Activated CD4-positive, alpha-beta T cell treated with anti-CD3 and anti-CD28 coated beads, Interleukin-2, Interleukin-6, amounts not matched to agents 100 ng/mL and 50 ng/mL, durations not matched to agents 16 hours and 8 hours (primary cell): ENCODE results near the gene EMCN.
"Not testable (repeated sequence)": the region's sequence is repeated elsewhere in the genome, so short reads cannot be mapped to it uniquely, and the experiment has no call there.

ENCODE experiments used
- DNase-seq: peaks from one replicate; pipeline ENCODE4 v3.0.0-alpha.2; 2020

The EMCN gene

GRCh38 chr4:100369871-100370270 is 148.0 kb downstream of the EMCN start:
- DNase-seq: no peak

GRCh38 chr4:100367451-100367850 is 150.4 kb downstream of the EMCN start:
- no peak for DNase-seq

- DNase-seq: no peak
Measured at GRCh38 chr4:100366213-100366612, 151.6 kb downstream of the EMCN start.

- DNase-seq: no peak
Measured at GRCh38 chr4:100362366-100362765, 155.5 kb downstream of the EMCN start.

DNA sequence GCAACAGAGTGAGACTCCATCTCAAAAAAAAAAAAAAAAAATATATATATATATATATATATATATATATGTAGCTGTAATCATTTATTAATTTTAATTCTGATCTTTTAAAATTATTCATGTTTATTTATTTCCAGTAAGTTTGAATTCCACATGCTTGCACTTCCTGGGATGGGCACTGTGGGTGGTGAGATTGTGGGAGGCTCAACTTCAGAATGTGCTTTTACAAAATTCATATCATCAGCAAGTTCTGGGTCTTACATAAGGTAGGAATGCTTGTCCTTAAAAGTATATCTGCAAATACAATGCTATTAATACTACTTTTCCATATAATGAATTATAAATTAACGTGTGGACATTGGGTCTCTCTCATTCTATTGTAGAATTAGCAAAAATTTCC is 156.5 kb downstream of the EMCN start:
- DNase-seq: no peak

- DNase-seq: no peak
Measured at GRCh38 chr4:100360211-100360610, 157.6 kb downstream of the EMCN start.

DNA sequence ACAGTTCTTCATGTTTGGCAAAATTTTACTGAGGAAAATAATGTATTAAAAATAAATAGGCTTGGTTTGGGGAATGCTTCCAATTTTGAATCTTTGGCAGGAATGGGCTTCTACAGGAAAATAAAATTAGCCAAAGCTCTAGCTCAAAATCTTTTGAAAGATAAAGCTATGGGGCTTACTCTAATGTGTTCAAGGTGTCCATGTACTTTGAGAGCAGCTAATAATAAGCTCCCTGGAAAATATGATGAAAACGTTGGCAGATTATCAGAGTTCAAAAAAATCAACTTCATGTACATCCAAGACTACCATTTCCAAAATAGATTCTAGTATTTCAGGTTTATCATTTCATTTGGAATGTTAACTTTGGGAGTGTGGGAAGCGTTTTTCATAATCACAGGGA is 158.4 kb downstream of the EMCN start:
- no peak for DNase-seq

DNA sequence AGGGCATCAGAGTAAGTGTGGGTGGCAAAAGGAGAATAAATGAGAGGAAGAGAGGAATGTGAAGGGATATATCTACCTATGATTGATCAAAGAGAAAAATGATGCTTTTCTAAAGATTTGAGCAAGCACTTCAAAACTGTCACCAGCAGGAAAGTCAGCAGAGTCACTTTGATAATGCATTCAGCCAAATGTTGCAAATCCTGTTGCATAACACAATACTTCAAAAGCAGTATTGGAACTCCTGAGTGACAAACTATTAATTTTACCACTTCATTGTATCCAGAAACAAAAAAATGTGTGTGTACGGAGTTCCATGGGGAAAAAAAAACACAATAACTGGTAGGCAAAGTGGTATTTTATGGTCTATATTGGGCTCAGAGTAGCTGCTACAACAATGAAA is 160.3 kb downstream of the EMCN start:
- DNase-seq: no peak

- no peak for DNase-seq
Measured at GRCh38 chr4:100356172-100356571, 161.7 kb downstream of the EMCN start.

DNA sequence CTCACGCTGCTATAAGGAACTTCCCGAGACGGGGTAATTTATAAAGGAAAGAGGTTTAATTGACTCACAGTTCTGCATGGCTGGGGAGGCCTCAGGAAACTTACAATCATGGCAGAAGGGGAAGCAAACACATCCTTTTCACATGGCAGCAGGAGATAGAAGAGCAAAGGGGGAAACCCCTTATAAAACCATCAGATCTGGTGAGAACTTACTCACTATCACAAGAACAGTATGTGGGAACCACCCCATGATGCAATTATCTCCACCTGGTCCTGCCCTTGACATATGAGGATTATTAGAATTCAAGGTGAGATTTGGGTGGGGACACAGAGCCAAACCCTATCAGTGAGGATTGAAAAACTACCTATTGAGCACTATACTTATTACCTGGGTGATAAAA is 165.5 kb downstream of the EMCN start:
- DNase-seq: not testable (repeated sequence)

DNA sequence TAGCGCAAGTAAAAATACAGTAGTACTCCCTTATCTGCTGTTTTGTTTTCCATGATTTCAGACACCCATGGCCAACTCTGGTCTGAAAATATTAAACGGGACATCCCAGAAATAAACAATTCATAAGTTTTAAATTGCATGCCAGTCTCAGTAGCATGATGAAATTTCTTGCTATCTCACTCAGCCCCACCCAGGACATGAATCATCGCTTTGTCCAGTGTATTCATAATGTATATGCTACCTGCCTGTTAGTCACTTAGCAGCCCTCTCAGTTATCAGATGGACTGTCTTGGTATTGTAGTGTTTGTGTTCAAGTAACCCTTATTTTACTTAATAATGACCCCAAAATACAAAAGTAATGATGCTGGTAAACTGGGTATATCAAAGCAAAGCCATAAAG is 169.3 kb downstream of the EMCN start:
- DNase-seq: no peak

GRCh38 chr4:100347241-100347640 is 170.6 kb downstream of the EMCN start:
- DNase-seq: no peak

DNA sequence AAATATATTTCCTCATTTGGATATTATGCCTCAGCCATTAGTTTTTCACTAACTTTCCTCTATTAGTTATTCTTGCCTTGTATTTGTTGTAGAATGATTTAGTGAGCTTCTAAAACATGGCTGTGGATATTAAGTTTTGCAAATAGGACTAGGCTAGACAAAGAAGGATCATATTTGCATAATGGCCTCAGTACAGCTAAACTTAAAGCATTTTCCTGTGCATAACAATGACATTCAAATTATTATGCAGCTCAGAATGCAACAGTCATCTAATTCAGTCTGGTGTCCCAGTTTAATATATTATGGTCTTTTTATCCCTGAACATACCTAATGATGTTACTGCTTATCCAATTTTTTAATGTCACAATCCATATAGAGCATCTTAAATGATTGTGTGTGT is 172.2 kb downstream of the EMCN start:
- no peak for DNase-seq
